GM23338 (cell line): ENCODE measurements around the gene RWDD2A.

Experiments
- CREB1 ChIP-seq: fragments of 250-450 bp; sonication (Bioruptor Pico); IDR thresholded peaks from 2 replicates; pipeline ENCODE4 v1.5.0; 2020; ENCODE audit warnings: low read depth, mild to moderate bottlenecking, moderate library complexity
- POLR2AphosphoS5 ChIP-seq: IDR thresholded peaks from 2 replicates; pipeline ENCODE4 v1.6.1; 2016; ENCODE audit warnings: antibody characterized with exemption, low read depth
- TF ChIP-seq, protein P1 (sequence below), 2 experiments: fragments of 200-600 bp in 1 of 2; sonication (generic) in 1 of 2; conservative IDR thresholded peaks; 2 replicates each; pipeline versions ENCODE4 v1.5.1 to v1.6.1; 2016 to 2017; ENCODE audit warnings: antibody characterized with exemption in 2 of 2, low read depth in 2 of 2, mild to moderate bottlenecking in 2 of 2, moderate library complexity in 1 of 2
- TF ChIP-seq, protein P2 (sequence below): IDR thresholded peaks from 2 replicates; pipeline ENCODE4 v1.6.1; 2016; ENCODE audit warnings: antibody characterized with exemption

DNA sequence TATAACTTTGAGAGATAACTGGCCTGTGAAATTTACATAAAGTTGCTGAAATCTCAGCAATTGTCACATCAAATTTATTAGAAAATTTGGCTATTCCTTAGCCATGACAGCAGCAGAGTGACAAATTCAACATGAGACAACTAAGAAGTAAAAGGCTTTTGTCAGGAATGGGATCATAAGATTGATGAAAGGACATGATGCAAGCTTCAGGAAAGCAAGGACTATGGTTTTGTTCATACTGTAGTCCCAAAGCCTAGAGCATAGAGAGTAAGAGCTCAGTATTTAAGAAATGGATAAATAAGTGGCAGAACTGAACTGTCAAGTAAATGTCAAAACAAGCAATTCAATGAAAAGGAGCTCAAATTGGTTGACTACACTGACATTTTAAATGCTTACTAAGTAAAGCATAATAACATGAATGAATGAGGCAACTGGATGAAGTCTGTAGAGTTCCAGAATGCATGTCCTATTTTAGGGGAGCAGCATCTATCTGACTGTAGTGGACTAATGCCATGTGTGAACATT lies 12.7 kb upstream of the RWDD2A start:
- TF ChIP-seq, protein P1, sequence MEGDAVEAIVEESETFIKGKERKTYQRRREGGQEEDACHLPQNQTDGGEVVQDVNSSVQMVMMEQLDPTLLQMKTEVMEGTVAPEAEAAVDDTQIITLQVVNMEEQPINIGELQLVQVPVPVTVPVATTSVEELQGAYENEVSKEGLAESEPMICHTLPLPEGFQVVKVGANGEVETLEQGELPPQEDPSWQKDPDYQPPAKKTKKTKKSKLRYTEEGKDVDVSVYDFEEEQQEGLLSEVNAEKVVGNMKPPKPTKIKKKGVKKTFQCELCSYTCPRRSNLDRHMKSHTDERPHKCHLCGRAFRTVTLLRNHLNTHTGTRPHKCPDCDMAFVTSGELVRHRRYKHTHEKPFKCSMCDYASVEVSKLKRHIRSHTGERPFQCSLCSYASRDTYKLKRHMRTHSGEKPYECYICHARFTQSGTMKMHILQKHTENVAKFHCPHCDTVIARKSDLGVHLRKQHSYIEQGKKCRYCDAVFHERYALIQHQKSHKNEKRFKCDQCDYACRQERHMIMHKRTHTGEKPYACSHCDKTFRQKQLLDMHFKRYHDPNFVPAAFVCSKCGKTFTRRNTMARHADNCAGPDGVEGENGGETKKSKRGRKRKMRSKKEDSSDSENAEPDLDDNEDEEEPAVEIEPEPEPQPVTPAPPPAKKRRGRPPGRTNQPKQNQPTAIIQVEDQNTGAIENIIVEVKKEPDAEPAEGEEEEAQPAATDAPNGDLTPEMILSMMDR (conservative IDR thresholded peaks at IDR 0.05; ENCODE audit: low read depth in 2 of 2) = no peak
- TF ChIP-seq POLR2AphosphoS5 (no peak), CREB1 (CRISPR knock-in tag) (no peak)
- TF ChIP-seq, protein P2, sequence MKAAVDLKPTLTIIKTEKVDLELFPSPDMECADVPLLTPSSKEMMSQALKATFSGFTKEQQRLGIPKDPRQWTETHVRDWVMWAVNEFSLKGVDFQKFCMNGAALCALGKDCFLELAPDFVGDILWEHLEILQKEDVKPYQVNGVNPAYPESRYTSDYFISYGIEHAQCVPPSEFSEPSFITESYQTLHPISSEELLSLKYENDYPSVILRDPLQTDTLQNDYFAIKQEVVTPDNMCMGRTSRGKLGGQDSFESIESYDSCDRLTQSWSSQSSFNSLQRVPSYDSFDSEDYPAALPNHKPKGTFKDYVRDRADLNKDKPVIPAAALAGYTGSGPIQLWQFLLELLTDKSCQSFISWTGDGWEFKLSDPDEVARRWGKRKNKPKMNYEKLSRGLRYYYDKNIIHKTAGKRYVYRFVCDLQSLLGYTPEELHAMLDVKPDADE = no peak
